ENCODE data around the gene MT1F. TPM values are rescaled to one million over a fixed set of nuclear protein-coding genes. Genes with fewer than 3 reads are reported as not detected.

Gene MT1F
- total and polyA plus RNA-seq, 10 of the 15 experiments (the other 5 are each of a cell fraction or from before 2014, with no cell fraction given): 0.28 to 2.5 (median 1.1) TPM; not detected in 1

DNA sequence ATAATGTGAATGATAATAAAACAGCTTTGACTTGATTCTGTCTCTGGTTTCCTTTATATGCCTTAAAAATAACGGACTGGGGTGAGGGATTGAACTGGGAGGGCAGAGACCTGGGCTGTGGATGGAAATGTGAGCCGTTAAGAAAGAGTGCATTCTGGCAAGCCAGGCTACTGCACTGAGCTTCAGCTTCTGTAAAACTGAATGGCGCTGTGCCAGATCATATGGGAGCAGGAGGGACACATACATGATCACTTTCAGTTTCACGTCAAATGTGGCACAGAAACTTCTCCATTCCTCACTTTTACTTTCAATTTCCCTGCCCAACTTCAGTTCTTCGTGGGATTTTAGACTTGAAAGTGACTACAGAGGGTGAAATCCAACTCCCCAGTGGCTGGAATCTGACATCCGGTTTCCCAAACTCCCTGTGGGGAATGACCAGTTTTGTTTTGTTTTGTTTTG, 48.3 kb upstream of the MT1F start (continued):
- TF ChIP-seq, protein P1, sequence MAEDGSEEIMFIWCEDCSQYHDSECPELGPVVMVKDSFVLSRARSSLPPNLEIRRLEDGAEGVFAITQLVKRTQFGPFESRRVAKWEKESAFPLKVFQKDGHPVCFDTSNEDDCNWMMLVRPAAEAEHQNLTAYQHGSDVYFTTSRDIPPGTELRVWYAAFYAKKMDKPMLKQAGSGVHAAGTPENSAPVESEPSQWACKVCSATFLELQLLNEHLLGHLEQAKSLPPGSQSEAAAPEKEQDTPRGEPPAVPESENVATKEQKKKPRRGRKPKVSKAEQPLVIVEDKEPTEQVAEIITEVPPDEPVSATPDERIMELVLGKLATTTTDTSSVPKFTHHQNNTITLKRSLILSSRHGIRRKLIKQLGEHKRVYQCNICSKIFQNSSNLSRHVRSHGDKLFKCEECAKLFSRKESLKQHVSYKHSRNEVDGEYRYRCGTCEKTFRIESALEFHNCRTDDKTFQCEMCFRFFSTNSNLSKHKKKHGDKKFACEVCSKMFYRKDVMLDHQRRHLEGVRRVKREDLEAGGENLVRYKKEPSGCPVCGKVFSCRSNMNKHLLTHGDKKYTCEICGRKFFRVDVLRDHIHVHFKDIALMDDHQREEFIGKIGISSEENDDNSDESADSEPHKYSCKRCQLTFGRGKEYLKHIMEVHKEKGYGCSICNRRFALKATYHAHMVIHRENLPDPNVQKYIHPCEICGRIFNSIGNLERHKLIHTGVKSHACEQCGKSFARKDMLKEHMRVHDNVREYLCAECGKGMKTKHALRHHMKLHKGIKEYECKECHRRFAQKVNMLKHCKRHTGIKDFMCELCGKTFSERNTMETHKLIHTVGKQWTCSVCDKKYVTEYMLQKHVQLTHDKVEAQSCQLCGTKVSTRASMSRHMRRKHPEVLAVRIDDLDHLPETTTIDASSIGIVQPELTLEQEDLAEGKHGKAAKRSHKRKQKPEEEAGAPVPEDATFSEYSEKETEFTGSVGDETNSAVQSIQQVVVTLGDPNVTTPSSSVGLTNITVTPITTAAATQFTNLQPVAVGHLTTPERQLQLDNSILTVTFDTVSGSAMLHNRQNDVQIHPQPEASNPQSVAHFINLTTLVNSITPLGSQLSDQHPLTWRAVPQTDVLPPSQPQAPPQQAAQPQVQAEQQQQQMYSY (CRISPR knock-in tag; IDR thresholded peaks at IDR 0.05): no peak
- TF ChIP-seq JUNB (IDR thresholded peaks at IDR 0.05): peak; percentile 20; the same call in 1 of the 2 replicates
- TF ChIP-seq, protein P2, sequence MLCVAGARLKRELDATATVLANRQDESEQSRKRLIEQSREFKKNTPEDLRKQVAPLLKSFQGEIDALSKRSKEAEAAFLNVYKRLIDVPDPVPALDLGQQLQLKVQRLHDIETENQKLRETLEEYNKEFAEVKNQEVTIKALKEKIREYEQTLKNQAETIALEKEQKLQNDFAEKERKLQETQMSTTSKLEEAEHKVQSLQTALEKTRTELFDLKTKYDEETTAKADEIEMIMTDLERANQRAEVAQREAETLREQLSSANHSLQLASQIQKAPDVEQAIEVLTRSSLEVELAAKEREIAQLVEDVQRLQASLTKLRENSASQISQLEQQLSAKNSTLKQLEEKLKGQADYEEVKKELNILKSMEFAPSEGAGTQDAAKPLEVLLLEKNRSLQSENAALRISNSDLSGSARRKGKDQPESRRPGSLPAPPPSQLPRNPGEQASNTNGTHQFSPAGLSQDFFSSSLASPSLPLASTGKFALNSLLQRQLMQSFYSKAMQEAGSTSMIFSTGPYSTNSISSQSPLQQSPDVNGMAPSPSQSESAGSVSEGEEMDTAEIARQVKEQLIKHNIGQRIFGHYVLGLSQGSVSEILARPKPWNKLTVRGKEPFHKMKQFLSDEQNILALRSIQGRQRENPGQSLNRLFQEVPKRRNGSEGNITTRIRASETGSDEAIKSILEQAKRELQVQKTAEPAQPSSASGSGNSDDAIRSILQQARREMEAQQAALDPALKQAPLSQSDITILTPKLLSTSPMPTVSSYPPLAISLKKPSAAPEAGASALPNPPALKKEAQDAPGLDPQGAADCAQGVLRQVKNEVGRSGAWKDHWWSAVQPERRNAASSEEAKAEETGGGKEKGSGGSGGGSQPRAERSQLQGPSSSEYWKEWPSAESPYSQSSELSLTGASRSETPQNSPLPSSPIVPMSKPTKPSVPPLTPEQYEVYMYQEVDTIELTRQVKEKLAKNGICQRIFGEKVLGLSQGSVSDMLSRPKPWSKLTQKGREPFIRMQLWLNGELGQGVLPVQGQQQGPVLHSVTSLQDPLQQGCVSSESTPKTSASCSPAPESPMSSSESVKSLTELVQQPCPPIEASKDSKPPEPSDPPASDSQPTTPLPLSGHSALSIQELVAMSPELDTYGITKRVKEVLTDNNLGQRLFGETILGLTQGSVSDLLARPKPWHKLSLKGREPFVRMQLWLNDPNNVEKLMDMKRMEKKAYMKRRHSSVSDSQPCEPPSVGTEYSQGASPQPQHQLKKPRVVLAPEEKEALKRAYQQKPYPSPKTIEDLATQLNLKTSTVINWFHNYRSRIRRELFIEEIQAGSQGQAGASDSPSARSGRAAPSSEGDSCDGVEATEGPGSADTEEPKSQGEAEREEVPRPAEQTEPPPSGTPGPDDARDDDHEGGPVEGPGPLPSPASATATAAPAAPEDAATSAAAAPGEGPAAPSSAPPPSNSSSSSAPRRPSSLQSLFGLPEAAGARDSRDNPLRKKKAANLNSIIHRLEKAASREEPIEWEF (IDR thresholded peaks at IDR 0.05; ENCODE audit: insufficient replicate concordance, low read depth, low read length): peak; percentile 59
- peak; percentile 86 for TF ChIP-seq ZNF24 (IDR thresholded peaks at IDR 0.05)
- TF ChIP-seq TAF1 (IDR thresholded peaks at IDR 0.05; ENCODE audit: borderline replicate concordance, low read depth, low read length): no peak
- 0 out of 2 replicates have a peak, but pooled peaks have one; percentile 50 for TF ChIP-seq MXI1 (IDR thresholded peaks at IDR 0.05; ENCODE audit: low read depth, low read length)
- TF ChIP-seq SRF (IDR thresholded peaks at IDR 0.05; ENCODE audit: low read depth in 2 of 2, low read length in 2 of 2): no peak
- peak; percentile 96 for TF ChIP-seq SMAD1 (IDR thresholded peaks at IDR 0.05; ENCODE audit: low read depth, partially characterized antibody)
- no peak for TF ChIP-seq TCF7 (IDR thresholded peaks at IDR 0.05; ENCODE audit: borderline replicate concordance)
- 0 out of 2 replicates have a peak, but pooled peaks have one; percentile 8 for TF ChIP-seq FOXM1 (IDR thresholded peaks at IDR 0.05; ENCODE audit: low read depth, low read length)
- peak; percentile 58; the same call in 1 of the 2 replicates for TF ChIP-seq POLR2AphosphoS5 (IDR thresholded peaks at IDR 0.05; ENCODE audit: low read length)
- TF ChIP-seq, protein P3, sequence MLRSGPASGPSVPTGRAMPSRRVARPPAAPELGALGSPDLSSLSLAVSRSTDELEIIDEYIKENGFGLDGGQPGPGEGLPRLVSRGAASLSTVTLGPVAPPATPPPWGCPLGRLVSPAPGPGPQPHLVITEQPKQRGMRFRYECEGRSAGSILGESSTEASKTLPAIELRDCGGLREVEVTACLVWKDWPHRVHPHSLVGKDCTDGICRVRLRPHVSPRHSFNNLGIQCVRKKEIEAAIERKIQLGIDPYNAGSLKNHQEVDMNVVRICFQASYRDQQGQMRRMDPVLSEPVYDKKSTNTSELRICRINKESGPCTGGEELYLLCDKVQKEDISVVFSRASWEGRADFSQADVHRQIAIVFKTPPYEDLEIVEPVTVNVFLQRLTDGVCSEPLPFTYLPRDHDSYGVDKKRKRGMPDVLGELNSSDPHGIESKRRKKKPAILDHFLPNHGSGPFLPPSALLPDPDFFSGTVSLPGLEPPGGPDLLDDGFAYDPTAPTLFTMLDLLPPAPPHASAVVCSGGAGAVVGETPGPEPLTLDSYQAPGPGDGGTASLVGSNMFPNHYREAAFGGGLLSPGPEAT (IDR thresholded peaks at IDR 0.05; ENCODE audit: low read depth): peak; percentile 95
- TF ChIP-seq, protein P4, sequence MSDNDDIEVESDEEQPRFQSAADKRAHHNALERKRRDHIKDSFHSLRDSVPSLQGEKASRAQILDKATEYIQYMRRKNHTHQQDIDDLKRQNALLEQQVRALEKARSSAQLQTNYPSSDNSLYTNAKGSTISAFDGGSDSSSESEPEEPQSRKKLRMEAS (IDR thresholded peaks at IDR 0.05; ENCODE audit: low read depth, low read length): peak; percentile 23; the same call in 1 of the 2 replicates
- TF ChIP-seq HDAC2 (IDR thresholded peaks at IDR 0.05): no peak
- no peak for TF ChIP-seq ZNF274 (IDR thresholded peaks at IDR 0.05; ENCODE audit: insufficient read depth, insufficient read length)
- TF ChIP-seq BACH1 (IDR thresholded peaks at IDR 0.05; ENCODE audit: borderline replicate concordance): peak; percentile 54; the same call in 1 of the 2 replicates
- peak; percentile 24; the same call in 1 of the 2 replicates for TF ChIP-seq NBN (IDR thresholded peaks at IDR 0.05)

Measured in GM12878 (cell line).